ENCODE data around the gene COL13A1.

Gene COL13A1

DNA sequence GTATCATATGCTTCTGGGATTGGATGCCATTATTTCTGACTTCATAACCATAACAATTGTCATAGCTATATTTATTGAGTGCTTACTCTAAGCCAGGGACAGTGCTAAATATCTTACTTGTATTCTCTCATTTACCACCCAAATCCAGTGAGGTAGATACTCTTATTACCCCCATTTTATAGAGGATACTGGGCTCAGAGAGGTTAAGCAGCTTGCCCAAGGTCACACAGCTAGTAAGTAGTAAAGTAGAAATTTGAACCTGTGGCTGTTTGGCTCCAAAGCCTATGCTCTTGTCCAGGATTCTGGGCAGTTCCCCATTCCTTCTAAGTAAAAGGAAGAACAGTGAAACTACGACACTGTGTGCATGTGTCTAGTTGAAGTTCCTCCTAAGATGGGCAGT is 56.5 kb downstream of the COL13A1 start:
- Histone ChIP-seq H3K36me3 (ENCODE audit: low read depth) (no peaks in the 10 kb centered on the region), H3K27ac (ENCODE audit: poor library complexity, severe bottlenecking) (no peak overlapping the region), H3K9me3 (ENCODE audit: severe bottlenecking) (no peaks in the 10 kb centered on the region), H3K4me1 (ENCODE audit: insufficient read depth, poor library complexity, severe bottlenecking) (peaks cover 9% of the 10 kb centered on the region), H3K27me3 (ENCODE audit: insufficient read depth, poor library complexity, severe bottlenecking) (no peaks in the 10 kb centered on the region), H3K4me3 (ENCODE audit: severe bottlenecking) (no peak overlapping the region)
- TF ChIP-seq, protein P1, sequence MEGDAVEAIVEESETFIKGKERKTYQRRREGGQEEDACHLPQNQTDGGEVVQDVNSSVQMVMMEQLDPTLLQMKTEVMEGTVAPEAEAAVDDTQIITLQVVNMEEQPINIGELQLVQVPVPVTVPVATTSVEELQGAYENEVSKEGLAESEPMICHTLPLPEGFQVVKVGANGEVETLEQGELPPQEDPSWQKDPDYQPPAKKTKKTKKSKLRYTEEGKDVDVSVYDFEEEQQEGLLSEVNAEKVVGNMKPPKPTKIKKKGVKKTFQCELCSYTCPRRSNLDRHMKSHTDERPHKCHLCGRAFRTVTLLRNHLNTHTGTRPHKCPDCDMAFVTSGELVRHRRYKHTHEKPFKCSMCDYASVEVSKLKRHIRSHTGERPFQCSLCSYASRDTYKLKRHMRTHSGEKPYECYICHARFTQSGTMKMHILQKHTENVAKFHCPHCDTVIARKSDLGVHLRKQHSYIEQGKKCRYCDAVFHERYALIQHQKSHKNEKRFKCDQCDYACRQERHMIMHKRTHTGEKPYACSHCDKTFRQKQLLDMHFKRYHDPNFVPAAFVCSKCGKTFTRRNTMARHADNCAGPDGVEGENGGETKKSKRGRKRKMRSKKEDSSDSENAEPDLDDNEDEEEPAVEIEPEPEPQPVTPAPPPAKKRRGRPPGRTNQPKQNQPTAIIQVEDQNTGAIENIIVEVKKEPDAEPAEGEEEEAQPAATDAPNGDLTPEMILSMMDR (IDR thresholded peaks at IDR 0.05; ENCODE audit: poor library complexity, severe bottlenecking), result no peak
- no peak for ATAC-seq (ENCODE audit: low read depth)
- DNase-seq (ENCODE audit: low spot score), result no peak

DNA sequence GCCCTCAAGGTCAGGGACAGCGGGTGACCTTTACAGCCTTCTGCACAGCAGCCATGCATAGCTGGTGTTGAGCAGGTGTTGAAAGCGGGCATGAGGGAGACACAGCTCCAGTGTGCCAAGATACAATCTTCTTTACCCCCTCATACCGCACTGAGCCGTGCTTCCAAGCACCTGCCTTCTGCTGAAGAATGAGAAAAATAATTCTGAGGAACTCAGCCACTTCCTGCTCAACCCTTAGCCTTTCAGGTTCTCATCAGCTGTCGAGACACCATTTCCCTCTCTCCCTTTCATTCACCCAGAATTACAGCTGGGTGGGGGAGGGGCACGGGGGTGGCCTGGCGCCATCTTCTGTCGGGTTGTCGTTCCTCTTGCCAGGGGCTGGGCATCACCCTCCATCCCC is 58.6 kb downstream of the COL13A1 start:
- Histone ChIP-seq H3K4me1 (ENCODE audit: insufficient read depth, poor library complexity, severe bottlenecking) (peaks cover 28% of the 10 kb centered on the region), H3K4me3 (ENCODE audit: severe bottlenecking) (no peak overlapping the region), H3K27ac (ENCODE audit: poor library complexity, severe bottlenecking) (no peak overlapping the region), H3K9me3 (ENCODE audit: severe bottlenecking) (no peaks in the 10 kb centered on the region), H3K27me3 (ENCODE audit: insufficient read depth, poor library complexity, severe bottlenecking) (no peaks in the 10 kb centered on the region), H3K36me3 (ENCODE audit: low read depth) (no peaks in the 10 kb centered on the region)
- TF ChIP-seq, protein P1 (IDR thresholded peaks at IDR 0.05; ENCODE audit: poor library complexity, severe bottlenecking), result no peak
- no peak for ATAC-seq (ENCODE audit: low read depth)
- DNase-seq (ENCODE audit: low spot score), result no peak

DNA sequence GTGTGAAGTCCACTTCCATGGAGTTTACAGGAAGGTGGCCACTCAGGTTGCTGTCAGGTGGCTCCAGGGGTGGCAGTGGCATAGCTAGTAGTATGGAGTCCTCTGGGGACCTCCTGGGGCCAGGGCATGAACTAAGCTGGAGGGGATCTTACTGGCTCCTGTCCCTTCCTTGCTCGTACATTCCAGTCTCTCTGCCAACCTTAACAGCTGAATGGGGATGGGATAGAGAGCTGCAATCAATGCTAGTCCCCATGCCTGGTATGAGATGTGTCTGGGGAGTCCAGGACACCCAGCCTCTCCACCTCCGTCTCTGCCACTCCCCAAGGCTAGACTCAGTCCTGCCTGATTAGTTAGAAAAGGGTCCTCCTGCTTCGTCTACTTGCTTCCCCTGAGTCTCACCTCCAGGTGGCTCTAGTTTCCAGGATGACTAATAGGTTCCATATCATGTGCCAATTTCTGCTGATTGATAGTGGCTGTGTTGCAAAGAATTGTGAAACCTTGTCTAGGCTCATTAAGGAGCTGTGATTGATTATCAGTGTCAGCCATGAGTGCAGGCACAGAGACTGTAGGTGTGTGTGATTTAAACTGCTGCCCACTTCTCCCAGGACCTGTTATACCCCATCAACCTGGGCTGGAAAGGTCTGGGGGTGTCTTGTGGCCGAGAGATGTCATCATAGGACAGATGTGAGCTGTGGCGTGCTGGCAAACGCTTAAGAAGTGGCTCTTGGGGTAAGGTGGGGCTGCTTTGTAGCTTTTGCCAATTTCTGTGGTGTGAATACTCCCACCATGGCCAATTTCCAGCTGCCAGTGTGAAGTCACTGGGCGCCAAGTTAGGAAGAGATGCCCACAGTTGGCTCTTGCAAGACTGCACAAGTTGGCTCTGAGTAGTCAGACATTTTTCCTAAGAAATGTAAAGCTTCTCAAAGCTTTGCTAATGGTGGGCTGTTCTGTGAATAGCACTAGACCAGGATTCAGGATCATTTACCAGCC is 59.8 kb downstream of the COL13A1 start:
- Histone ChIP-seq H3K4me3 (ENCODE audit: severe bottlenecking) (no peak overlapping the region), H3K4me1 (ENCODE audit: insufficient read depth, poor library complexity, severe bottlenecking) (peaks cover 34% of the 10 kb centered on the region), H3K27me3 (ENCODE audit: insufficient read depth, poor library complexity, severe bottlenecking) (no peaks in the 10 kb centered on the region), H3K27ac (ENCODE audit: poor library complexity, severe bottlenecking) (peak overlapping the region; percentile 81), H3K36me3 (ENCODE audit: low read depth) (no peaks in the 10 kb centered on the region), H3K9me3 (ENCODE audit: severe bottlenecking) (no peaks in the 10 kb centered on the region)
- TF ChIP-seq, protein P1 (IDR thresholded peaks at IDR 0.05; ENCODE audit: poor library complexity, severe bottlenecking), result peak; percentile 58
- ATAC-seq (ENCODE audit: low read depth) (peak; percentile 64), DNase-seq (ENCODE audit: low spot score) (no peak)

DNA sequence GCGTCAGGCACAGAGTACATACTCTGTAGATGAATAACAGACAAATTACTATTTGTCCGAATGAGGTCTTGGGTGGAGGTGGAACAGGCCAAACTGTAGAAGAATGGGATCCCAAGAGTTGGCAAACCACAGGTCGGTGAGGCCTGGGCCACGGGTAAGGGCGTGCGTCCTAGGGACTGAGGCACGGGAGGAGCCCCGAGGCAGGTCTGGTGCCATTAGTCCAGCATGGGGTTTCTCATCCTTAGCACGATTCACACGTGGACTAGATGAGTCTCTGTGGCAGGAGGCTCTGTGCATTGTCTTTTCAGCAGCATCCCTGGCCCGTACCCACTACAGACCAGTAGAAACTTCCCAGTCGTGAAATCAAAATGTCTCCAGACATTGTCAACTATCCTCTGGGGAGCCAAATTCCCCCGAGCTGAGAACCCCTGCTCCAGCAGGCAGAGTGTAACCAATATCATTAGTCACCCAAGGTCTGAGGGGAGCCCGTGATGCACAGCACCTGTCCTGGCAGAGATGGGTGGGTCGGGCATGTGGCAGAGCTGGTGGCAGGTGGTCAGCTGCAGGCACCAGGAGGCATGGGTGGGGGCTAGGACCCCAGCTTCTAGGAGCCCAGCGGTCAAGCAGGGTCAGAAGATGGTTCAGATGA is 61.3 kb downstream of the COL13A1 start:
- Histone ChIP-seq H3K4me1 (ENCODE audit: insufficient read depth, poor library complexity, severe bottlenecking) (peaks cover 42% of the 10 kb centered on the region), H3K4me3 (ENCODE audit: severe bottlenecking) (no peak overlapping the region), H3K27ac (ENCODE audit: poor library complexity, severe bottlenecking) (peak overlapping the region; percentile 81), H3K9me3 (ENCODE audit: severe bottlenecking) (no peaks in the 10 kb centered on the region), H3K36me3 (ENCODE audit: low read depth) (no peaks in the 10 kb centered on the region), H3K27me3 (ENCODE audit: insufficient read depth, poor library complexity, severe bottlenecking) (no peaks in the 10 kb centered on the region)
- no peak for DNase-seq (ENCODE audit: low spot score)
- ATAC-seq (ENCODE audit: low read depth), result no peak
- TF ChIP-seq, protein P1 (IDR thresholded peaks at IDR 0.05; ENCODE audit: poor library complexity, severe bottlenecking), result no peak
